Adrenal gland (tissue), 12 donors: Measurements from ENCODE around the gene ARID2. TPM values are rescaled to one million over a fixed set of nuclear protein-coding genes. Genes with fewer than 3 reads are reported as not detected.

ENCODE experiments used
- DNase-seq, 7 donors: peaks; one replicate each; pipeline ENCODE4 v3.0.0-alpha.2; 2019 to 2020
- H3K27ac ChIP-seq, 5 donors: fragments of 200-600 bp; sonication (generic) in 4 of 5; 1 replicate in 3 of 5; 2 replicates in 2 of 5; pipeline versions ENCODE4 v1.5.1 to v1.8.0; 2016 to 2020; ENCODE audit warnings: mild to moderate bottlenecking in 1 of 5
- H3K27me3 ChIP-seq: fragments of 200-600 bp; 2 replicates; pipeline ENCODE4 v1.8.0; 2021
- H3K36me3 ChIP-seq, 2 donors: fragments of 200-600 bp; replicated peaks in 1 of 2; 1 replicate in 1 of 2; 2 replicates in 1 of 2; pipeline versions ENCODE4 v1.5.1 to v1.8.0; 2018 to 2022
- H3K4me1 ChIP-seq, 2 donors: fragments of 200-600 bp; replicated peaks in 1 of 2; 1 replicate in 1 of 2; 2 replicates in 1 of 2; pipeline versions ENCODE4 v1.5.1 to v1.8.0; 2018 to 2021
- H3K4me3 ChIP-seq, 4 donors: fragments of 200-600 bp; sonication (generic) in 3 of 4; one replicate each; pipeline ENCODE4 v1.5.1; 2016 to 2018
- H3K9me3 ChIP-seq, 3 donors: fragments of 200-600 bp; sonication (generic) in 1 of 3; replicated peaks in 1 of 3; 1 replicate in 2 of 3; 2 replicates in 1 of 3; pipeline versions ENCODE4 v1.5.1 to v1.8.0; 2016 to 2021
- CTCF ChIP-seq, 6 experiments: fragments of 450-650 bp in 4 of 6; fragments of 200-600 bp in 2 of 6; sonication (generic) in 1 of 6; IDR thresholded peaks; 1 replicate in 5 of 6; 2 replicates in 1 of 6; pipeline versions ENCODE4 v1.5.1 to v1.8.0; 2016 to 2021; ENCODE audit warnings: antibody characterized with exemption in 6 of 6, mild to moderate bottlenecking in 2 of 6, moderate library complexity in 1 of 6
- POLR2A ChIP-seq, 2 donors: fragments of 450-650 bp; IDR thresholded peaks; one replicate each; pipeline ENCODE4 v1.6.1; 2017; ENCODE audit warnings: antibody characterized with exemption in 2 of 2, mild to moderate bottlenecking in 2 of 2, moderate library complexity in 1 of 2
- WGBS, 4 donors: extraction: QIAGEN DNeasy Blood & Tissue Kit in 2 of 4; methylation state at CpG; one replicate each; pipeline versions ENCODE4 v1.1.5 to v1.1.7; 2013 to 2017; 5-methylcytosine and 5-hydroxymethylcytosine counted together
- intact Hi-C, 2 donors: fragments of 100-400 bp; cut with DNase I; formaldehyde crosslinking; loops; one replicate each; pipeline versions ENCODE4 v1.14.1 to v1.15.0; 2022 to 2023
- polyA plus RNA-seq, 3 donors: library from polyadenylated mRNA; stranded (reverse); fragments of 200-250 nt in 2 of 3; fragments of 350-450 nt in 1 of 3; fragmentation: Illumina TruSeq in 1 of 3; extraction: RNeasy Lipid Tissue Mini Kit (QIAGEN cat#74804) in 1 of 3; gene quantifications; one replicate each; pipeline ENCODE4 v1.2.3, GENCODE V29; 2013 to 2014
- total RNA-seq, 9 donors: library from RNA; depleted of rRNA in 4 of 9; stranded (reverse); fragments of >200 nt in 4 of 9; fragments of 120-200 nt in 1 of 9; fragmentation: NEBNext Ultra II Directional in 1 of 9; extraction: Animal tissue kit (Norgen Biotek cat#: 25700) in 1 of 9; gene quantifications; one replicate each; pipeline versions ENCODE4 v1.1.0 to v1.2.4, GENCODE V29; 2013 to 2023
- donor health status: healthy with polysubstance abuse.
- donor health status: Bipolar disorder and iron deficiency.
- donor health status: DM: yes; HTN: yes; CAD: no.
- donor health status: DM: no; HTN: no; CAD: no.
- donor health status: DM: no; HTN: no; CAD: no.
- donor health status: DM: yes; HTN: yes; CAD: no.

ARID2 gene
- total and polyA plus RNA-seq, 12 donors: 7.9 to 28.0 (median 17.3) TPM

GRCh38 chr12:45726603-45727300 lies 2.8 kb upstream of the ARID2 start:
- TF ChIP-seq CTCF (IDR thresholded peaks at IDR 0.05) (no peak), POLR2A (IDR thresholded peaks at IDR 0.05) (no peak)
- H3K4me3 ChIP-seq: peak overlapping the region; percentile 84 to 93 (median 91)
- H3K27me3 ChIP-seq: no peaks in the 10 kb centered on the region
- peaks cover 4 to 41% of the 10 kb centered on the region in 2 donors for H3K4me1 ChIP-seq
- H3K27ac ChIP-seq: peak overlapping the region; percentile 90 to 99 (median 98)
- intact Hi-C loops: loop anchor here in 1 of 2 donors (5.0 kb wide), 1 partner anchor 266 kb away; the partner anchor contains the start of gene SCAF11
- no peaks in the 10 kb centered on the region for H3K36me3 ChIP-seq
- H3K9me3 ChIP-seq: no peaks in the 10 kb centered on the region
- DNase-seq: peak; percentile 52 to 77 (median 70)
- 0% methylated on average over 23 to 42 of the region's 42 CpGs for WGBS, 4 donors

- intact Hi-C loops: loop anchor here in 1 of 2 donors (5.0 kb wide), 1 partner anchor 265 kb away; the partner anchor contains the start of gene SCAF11
- peaks cover 7 to 43% of the 10 kb centered on the region in 2 donors for H3K4me1 ChIP-seq
These were observed 2.1 kb upstream of the ARID2 start for GRCh38 chr12:45727301-45727979.

DNA sequence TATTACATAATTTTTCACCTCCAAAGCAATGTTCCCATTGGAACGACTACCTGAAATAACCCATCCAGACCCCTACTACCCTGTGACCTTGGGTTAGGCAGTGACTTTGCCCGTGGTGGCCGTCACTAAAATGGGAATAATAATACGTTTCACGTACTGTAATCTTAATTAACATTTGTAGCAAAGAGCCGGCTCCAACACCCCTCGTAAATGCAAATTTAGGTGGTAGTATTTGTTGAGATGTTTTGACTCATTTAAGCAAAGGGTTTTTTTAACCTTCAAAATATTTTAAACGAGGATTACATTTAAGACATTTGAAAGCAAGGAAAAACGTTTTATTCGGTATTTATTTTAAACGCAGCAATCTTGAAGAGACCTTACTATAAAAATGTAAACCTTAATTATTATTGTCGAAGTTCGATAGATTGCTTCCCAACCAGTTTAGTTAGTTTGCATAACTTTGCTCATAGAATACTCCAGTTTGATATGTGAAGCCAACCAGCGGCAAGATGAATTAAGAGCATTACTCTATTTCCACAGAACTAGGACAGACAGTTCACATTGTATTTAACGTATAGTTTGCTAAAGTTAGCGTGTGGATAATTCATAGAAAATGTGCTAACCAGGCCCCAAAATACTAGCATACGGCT lies 1.4 kb upstream of the ARID2 start:
- H3K27me3 ChIP-seq: no peaks in the 10 kb centered on the region
- H3K4me3 ChIP-seq: peak overlapping the region in 3 of 4 donors; percentile 89 to 93 (median 93)
- peaks cover 14 to 43% of the 10 kb centered on the region in 2 donors for H3K4me1 ChIP-seq
- peak overlapping the region; percentile 90 to 99 (median 98) for H3K27ac ChIP-seq
- H3K9me3 ChIP-seq: peaks cover 0 to 9% (median 0%) of the 10 kb centered on the region in 3 donors
- no peak for DNase-seq
- 0 to 1% (median 0%) methylated on average over 17 of the region's 17 CpGs for WGBS, 4 donors
- intact Hi-C loops: loop anchor here in 1 of 2 donors (5.0 kb wide), 1 partner anchor 264 kb away; the partner anchor contains the start of gene SCAF11
- H3K36me3 ChIP-seq: no peaks in the 10 kb centered on the region
- TF ChIP-seq POLR2A (IDR thresholded peaks at IDR 0.05): no peak
- TF ChIP-seq CTCF (IDR thresholded peaks at IDR 0.05): no peak

More at GRCh38 chr12:45727301-45727979, 2.1 kb upstream of the ARID2 start:
- Histone ChIP-seq H3K36me3 (no peaks in the 10 kb centered on the region), H3K9me3 (peaks cover 0 to 6% (median 0%) of the 10 kb centered on the region in 3 donors), H3K27ac (peak overlapping the region; percentile 90 to 99 (median 98)), H3K4me3 (peak overlapping the region; percentile 84 to 93 (median 91)), H3K27me3 (no peaks in the 10 kb centered on the region)
- peak; percentile 92 to 98 (median 96) for DNase-seq
- TF ChIP-seq CTCF (IDR thresholded peaks at IDR 0.05): peak in 1 of 6 experiments; percentile 12
- TF ChIP-seq POLR2A (IDR thresholded peaks at IDR 0.05): peak; percentile 29 to 88
- 0% methylated on average over 11 to 45 of the region's 45 CpGs for WGBS, 4 donors
